BLaER1 treated with 17β-estradiol and CSF1 and Interleukin-3, amounts not matched to agents 10 nM and 100 nM (cell line): ENCODE results near the gene DNAH12.
A peak's percentile ranks its signal among the peaks of the same experiment; 100 is the strongest.

Source experiments
- H3K27ac ChIP-seq, 11 experiments: shearing (Covaris generic); formaldehyde crosslinking; 2 replicates each; pipeline ENCODE4 v1.8.1; 2022
- H3K27me3 ChIP-seq, 11 experiments: shearing (Covaris generic); formaldehyde crosslinking; 2 replicates each; pipeline ENCODE4 v1.8.1; 2022
- H3K36me3 ChIP-seq, 11 experiments: shearing (Covaris generic); formaldehyde crosslinking; 2 replicates each; pipeline ENCODE4 v1.8.1; 2022
- H3K4me1 ChIP-seq, 10 experiments: shearing (Covaris generic); formaldehyde crosslinking; 2 replicates each; pipeline ENCODE4 v1.8.1; 2022
- H3K4me2 ChIP-seq, 11 experiments: shearing (Covaris generic); formaldehyde crosslinking; 2 replicates each; pipeline ENCODE4 v1.8.1; 2022
- H3K4me3 ChIP-seq, 10 experiments: shearing (Covaris generic); formaldehyde crosslinking; 2 replicates each; pipeline ENCODE4 v1.8.1; 2022
- H3K9ac ChIP-seq, 11 experiments: shearing (Covaris generic); formaldehyde crosslinking; 2 replicates each; pipeline ENCODE4 v1.8.1; 2022
- H3K9me3 ChIP-seq, 11 experiments: shearing (Covaris generic); formaldehyde crosslinking; replicated peaks in 1 of 11; 2 replicates each; pipeline ENCODE4 v1.8.1; 2022
- H4K20me1 ChIP-seq, 11 experiments: shearing (Covaris generic); formaldehyde crosslinking; 2 replicates each; pipeline ENCODE4 v1.8.1; 2022
- Cebpa-rat ChIP-seq, 11 experiments: shearing (Covaris generic); IDR thresholded peaks; 2 replicates each; pipeline ENCODE4 v1.8.1; 2022

DNAH12 gene

DNA sequence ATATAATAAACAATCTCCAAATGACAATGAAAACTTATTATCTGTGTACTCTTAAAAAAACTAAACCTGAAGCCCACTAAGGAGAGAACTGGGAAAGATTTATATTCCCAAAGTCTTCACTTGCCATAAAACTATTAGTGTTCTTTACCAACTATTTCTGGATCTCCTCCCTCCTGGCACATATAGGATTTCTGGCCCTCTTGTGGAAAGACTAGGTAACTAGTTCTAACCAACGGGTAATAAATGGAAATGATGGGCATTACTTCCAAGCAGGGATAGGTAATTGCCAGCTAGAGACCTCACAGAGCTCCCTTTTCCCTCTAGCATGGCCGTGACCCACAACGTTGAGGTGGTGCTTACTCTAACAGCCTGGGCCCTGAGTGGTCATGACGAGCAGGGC lies 110.1 kb downstream of the DNAH12 start:
- no peaks in the 10 kb centered on the region for H3K9me3 ChIP-seq
- no peak for TF ChIP-seq Cebpa-rat (IDR thresholded peaks at IDR 0.05)
- H4K20me1 ChIP-seq = no peaks in the 10 kb centered on the region

GRCh38 chr3:57423335-57423734 lies 120.8 kb downstream of the DNAH12 start:
- H3K4me2 ChIP-seq = no peak overlapping the region
- H3K9ac ChIP-seq = no peak overlapping the region
- TF ChIP-seq Cebpa-rat (IDR thresholded peaks at IDR 0.05) = no peak
- no peaks in the 10 kb centered on the region for H3K4me1 ChIP-seq
- no peaks in the 10 kb centered on the region for H3K27me3 ChIP-seq
- no peak overlapping the region for H3K4me3 ChIP-seq
- H4K20me1 ChIP-seq = no peaks in the 10 kb centered on the region
- H3K9me3 ChIP-seq = no peaks in the 10 kb centered on the region
- H3K36me3 ChIP-seq = no peaks in the 10 kb centered on the region
- H3K27ac ChIP-seq = no peak overlapping the region

More for the DNA sequence above, 110.1 kb downstream of the DNAH12 start:
- Histone ChIP-seq H3K27me3 (no peaks in the 10 kb centered on the region), H3K36me3 (no peaks in the 10 kb centered on the region), H3K9ac (no peak overlapping the region), H3K4me1 (no peaks in the 10 kb centered on the region), H3K4me2 (no peak overlapping the region), H3K27ac (no peak overlapping the region), H3K4me3 (no peak overlapping the region)

- Histone ChIP-seq H3K4me3 (no peak overlapping the region), H3K9me3 (no peaks in the 10 kb centered on the region), H3K36me3 (no peaks in the 10 kb centered on the region), H3K27me3 (no peaks in the 10 kb centered on the region), H4K20me1 (no peaks in the 10 kb centered on the region), H3K4me2 (no peak overlapping the region), H3K27ac (no peak overlapping the region), H3K9ac (no peak overlapping the region), H3K4me1 (no peaks in the 10 kb centered on the region)
- TF ChIP-seq Cebpa-rat (IDR thresholded peaks at IDR 0.05) = no peak
Measured at GRCh38 chr3:57421336-57421735, 122.8 kb downstream of the DNAH12 start.

DNA sequence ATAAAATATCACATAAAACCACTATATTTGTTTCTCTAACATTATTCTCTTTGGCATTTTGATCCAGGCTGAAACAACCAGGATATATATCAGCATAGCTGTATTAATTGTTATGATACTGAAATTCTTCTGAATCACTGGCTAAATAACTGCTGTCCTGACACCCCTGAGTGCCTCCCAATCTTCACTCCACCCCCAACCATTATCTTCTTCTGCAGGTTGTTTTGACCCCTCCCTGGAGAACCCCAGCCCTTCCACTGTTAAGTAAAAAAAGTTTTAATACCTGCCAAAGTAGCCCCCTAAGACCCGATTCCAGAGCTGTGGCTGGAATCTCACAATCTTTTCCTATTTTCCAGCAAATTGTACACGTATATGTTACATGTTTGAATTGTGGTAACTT lies 124.1 kb downstream of the DNAH12 start:
- Histone ChIP-seq H4K20me1 (no peaks in the 10 kb centered on the region), H3K36me3 (no peaks in the 10 kb centered on the region), H3K4me1 (no peaks in the 10 kb centered on the region), H3K9ac (no peak overlapping the region), H3K4me2 (no peak overlapping the region), H3K4me3 (no peak overlapping the region), H3K27me3 (no peaks in the 10 kb centered on the region), H3K9me3 (no peaks in the 10 kb centered on the region), H3K27ac (no peak overlapping the region)
- no peak for TF ChIP-seq Cebpa-rat (IDR thresholded peaks at IDR 0.05)

DNA sequence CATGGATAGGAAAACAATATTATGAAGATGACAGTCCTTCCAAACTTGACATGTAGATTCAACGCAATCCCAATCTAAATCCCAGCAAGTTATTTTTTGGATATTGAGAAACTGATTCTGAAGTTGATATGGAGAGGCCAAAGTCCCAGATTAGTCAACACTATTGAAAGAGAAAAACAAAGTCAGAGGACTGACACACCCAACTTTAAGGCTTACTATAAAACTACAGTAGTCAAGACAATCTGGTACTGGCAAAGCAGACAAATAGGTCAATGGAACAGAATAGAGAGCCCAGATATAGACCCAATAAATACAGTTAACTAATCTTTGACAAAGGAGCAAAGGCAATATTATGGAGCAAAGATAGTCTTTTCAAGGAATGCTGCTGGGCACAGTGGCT lies 132.4 kb downstream of the DNAH12 start:
- H3K27ac ChIP-seq = no peak overlapping the region
- TF ChIP-seq Cebpa-rat (IDR thresholded peaks at IDR 0.05) = no peak
- H4K20me1 ChIP-seq = no peaks in the 10 kb centered on the region
- peaks cover 0 to 6% (median 0%) of the 10 kb centered on the region in 11 experiments; a peak in 2 of 22 replicates for H3K9me3 ChIP-seq
- H3K4me3 ChIP-seq = no peak overlapping the region
- no peaks in the 10 kb centered on the region for H3K4me1 ChIP-seq
- H3K36me3 ChIP-seq = no peaks in the 10 kb centered on the region
- no peak overlapping the region for H3K9ac ChIP-seq
- no peak overlapping the region for H3K4me2 ChIP-seq
- no peaks in the 10 kb centered on the region for H3K27me3 ChIP-seq

- H3K9me3 ChIP-seq = peaks cover 0 to 6% (median 0%) of the 10 kb centered on the region in 11 experiments; a peak in 2 of 22 replicates
- H3K4me3 ChIP-seq = no peak overlapping the region
- H3K4me1 ChIP-seq = no peaks in the 10 kb centered on the region
- H3K4me2 ChIP-seq = no peak overlapping the region
- no peaks in the 10 kb centered on the region for H3K27me3 ChIP-seq
- H4K20me1 ChIP-seq = no peaks in the 10 kb centered on the region
- H3K36me3 ChIP-seq = no peaks in the 10 kb centered on the region
- no peak overlapping the region for H3K9ac ChIP-seq
- TF ChIP-seq Cebpa-rat (IDR thresholded peaks at IDR 0.05) = no peak
- no peak overlapping the region for H3K27ac ChIP-seq
Measured at GRCh38 chr3:57409471-57409870, 134.7 kb downstream of the DNAH12 start.

- no peak for TF ChIP-seq Cebpa-rat (IDR thresholded peaks at IDR 0.05)
Measured at GRCh38 chr3:57402675-57403074, 141.5 kb downstream of the DNAH12 start.

DNA sequence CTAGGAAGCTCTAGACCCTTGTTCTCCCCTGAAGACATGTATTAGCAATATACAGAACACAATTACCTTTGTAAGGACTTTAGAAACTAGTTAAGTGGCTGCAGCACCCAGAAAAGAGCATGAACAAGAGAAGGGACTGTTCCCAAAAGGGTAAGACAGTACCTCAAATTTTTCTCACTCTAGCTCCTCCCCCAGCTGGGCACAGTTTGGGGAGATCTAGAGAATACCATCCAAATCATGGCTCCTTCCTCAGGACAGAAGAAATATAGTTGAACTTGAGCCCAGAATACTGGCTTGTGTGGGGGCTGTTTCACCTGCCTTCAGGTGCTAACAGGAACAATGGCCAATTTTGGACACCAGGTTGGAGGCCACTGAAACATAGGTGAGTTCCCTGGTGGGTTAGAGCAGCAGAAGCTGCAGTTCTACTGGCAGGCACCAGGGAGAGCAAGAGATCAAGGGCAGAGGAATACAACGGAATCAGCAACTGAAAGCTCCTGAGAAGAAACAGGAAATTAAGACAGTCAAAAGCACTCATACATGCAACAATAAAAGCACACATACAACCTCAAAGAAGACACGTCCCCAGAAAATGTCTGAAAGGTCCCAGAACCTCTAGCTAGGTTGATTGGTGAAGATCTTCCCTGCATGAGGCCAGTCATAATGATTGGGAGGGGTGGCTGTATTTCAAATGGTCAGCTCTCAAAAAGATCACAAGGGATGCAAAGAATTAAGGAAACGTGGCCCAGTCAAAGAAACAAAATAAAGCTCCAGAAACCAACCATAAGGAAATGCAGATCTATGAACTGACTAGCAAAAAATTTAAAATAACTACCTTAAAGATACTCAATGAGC lies 146.7 kb downstream of the DNAH12 start:
- no peak overlapping the region for H3K27ac ChIP-seq
- peak overlapping the region in 2 of 11 experiments; percentile 6 to 40; a peak in 2 of 22 replicates for H3K4me2 ChIP-seq
- no peaks in the 10 kb centered on the region for H4K20me1 ChIP-seq

More at GRCh38 chr3:57402675-57403074, 141.5 kb downstream of the DNAH12 start:
- Histone ChIP-seq H3K27me3 (no peaks in the 10 kb centered on the region), H3K9me3 (peaks cover 0 to 22% (median 18%) of the 10 kb centered on the region in 11 experiments; a peak in 18 of 22 replicates), H3K4me3 (no peak overlapping the region), H3K4me2 (no peak overlapping the region), H3K9ac (no peak overlapping the region), H3K4me1 (no peaks in the 10 kb centered on the region), H3K27ac (no peak overlapping the region), H4K20me1 (no peaks in the 10 kb centered on the region), H3K36me3 (no peaks in the 10 kb centered on the region)

DNA sequence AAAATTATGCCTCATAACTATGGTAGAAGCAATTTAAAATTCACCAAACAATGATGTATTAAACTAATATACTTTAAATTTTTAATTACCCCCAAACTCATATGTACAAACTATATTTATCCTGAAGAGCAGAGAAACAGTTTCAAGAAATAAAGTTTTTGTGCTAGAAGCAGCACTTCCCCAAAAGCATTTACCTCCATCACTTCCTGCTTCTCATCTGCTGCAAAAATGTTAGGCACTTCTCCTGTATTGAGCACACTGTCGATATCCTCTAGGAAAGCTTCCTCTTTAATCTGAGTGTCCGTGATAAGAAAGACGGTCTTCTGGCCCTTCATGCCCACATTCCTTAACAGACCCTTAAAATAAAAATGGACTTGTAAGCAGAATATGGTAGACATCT lies 150.2 kb downstream of the DNAH12 start:
- H3K27me3 ChIP-seq = no peaks in the 10 kb centered on the region
- H3K9ac ChIP-seq = no peak overlapping the region
- no peaks in the 10 kb centered on the region for H4K20me1 ChIP-seq
- H3K4me3 ChIP-seq = no peak overlapping the region
- H3K27ac ChIP-seq = peak overlapping the region in 1 of 11 experiments; percentile 14; a peak in 1 of 22 replicates
- H3K36me3 ChIP-seq = no peaks in the 10 kb centered on the region
- H3K4me1 ChIP-seq = peaks cover 0 to 9% (median 2%) of the 10 kb centered on the region in 10 experiments; a peak in 6 of 20 replicates
- TF ChIP-seq Cebpa-rat (IDR thresholded peaks at IDR 0.05) = no peak
- peaks cover 0 to 17% (median 11%) of the 10 kb centered on the region in 11 experiments; a peak in 13 of 22 replicates for H3K9me3 ChIP-seq
- H3K4me2 ChIP-seq = peak overlapping the region in 8 of 11 experiments; percentile 0 to 36 (median 15); a peak in 8 of 22 replicates

More for the DNA sequence above, 146.7 kb downstream of the DNAH12 start:
- Histone ChIP-seq H3K4me3 (no peak overlapping the region), H3K9ac (no peak overlapping the region), H3K4me1 (peaks cover 0 to 9% (median 2%) of the 10 kb centered on the region in 10 experiments; a peak in 6 of 20 replicates), H3K27me3 (no peaks in the 10 kb centered on the region), H3K9me3 (peaks cover 0 to 26% (median 18%) of the 10 kb centered on the region in 11 experiments; a peak in 18 of 22 replicates), H3K36me3 (no peaks in the 10 kb centered on the region)
- TF ChIP-seq Cebpa-rat (IDR thresholded peaks at IDR 0.05) = no peak
